ENCODE data around the gene NAV3.

DNA sequence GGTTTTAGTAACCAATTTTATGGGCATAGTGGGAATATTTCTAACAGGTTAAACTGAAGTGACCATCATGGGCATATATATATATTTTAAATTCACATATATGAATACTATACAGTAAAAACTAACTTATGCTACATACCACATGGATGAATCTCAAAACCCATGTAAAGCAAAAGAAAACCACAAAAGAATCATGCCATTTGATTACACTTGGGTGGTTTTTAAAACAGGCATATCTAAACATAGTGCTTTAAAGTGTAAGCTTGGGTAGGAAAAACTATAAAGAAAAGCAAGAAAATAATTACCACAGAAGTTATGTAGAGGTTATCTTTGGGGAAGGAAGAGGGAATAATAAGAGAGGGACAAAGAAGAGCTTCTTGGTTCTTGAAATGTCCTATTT lies 326.1 kb downstream of the NAV3 start:
- TF ChIP-seq CTCF (IDR thresholded peaks at IDR 0.05; ENCODE audit: low read depth, low read length, missing input control) (no peak), RAD21 (IDR thresholded peaks at IDR 0.05) (no peak), TAF1 (conservative IDR thresholded peaks at IDR 0.05) (no peak), JUND (IDR thresholded peaks at IDR 0.05) (no peak), EGR1 (IDR thresholded peaks at IDR 0.05; ENCODE audit: low read depth in 2 of 2) (no peak), GABPA (IDR thresholded peaks at IDR 0.05 in 1 of 2, conservative IDR thresholded peaks at IDR 0.05 in 1 of 2) (no peak), SP1 (IDR thresholded peaks at IDR 0.05) (no peak), FOXA1 (IDR thresholded peaks at IDR 0.05) (no peak), YY1 (IDR thresholded peaks at IDR 0.05) (no peak), RXRA (IDR thresholded peaks at IDR 0.05) (no peak)
- TF ChIP-seq, protein P1, sequence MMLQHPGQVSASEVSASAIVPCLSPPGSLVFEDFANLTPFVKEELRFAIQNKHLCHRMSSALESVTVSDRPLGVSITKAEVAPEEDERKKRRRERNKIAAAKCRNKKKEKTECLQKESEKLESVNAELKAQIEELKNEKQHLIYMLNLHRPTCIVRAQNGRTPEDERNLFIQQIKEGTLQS (IDR thresholded peaks at IDR 0.05), result no peak
- TF ChIP-seq, protein P2, sequence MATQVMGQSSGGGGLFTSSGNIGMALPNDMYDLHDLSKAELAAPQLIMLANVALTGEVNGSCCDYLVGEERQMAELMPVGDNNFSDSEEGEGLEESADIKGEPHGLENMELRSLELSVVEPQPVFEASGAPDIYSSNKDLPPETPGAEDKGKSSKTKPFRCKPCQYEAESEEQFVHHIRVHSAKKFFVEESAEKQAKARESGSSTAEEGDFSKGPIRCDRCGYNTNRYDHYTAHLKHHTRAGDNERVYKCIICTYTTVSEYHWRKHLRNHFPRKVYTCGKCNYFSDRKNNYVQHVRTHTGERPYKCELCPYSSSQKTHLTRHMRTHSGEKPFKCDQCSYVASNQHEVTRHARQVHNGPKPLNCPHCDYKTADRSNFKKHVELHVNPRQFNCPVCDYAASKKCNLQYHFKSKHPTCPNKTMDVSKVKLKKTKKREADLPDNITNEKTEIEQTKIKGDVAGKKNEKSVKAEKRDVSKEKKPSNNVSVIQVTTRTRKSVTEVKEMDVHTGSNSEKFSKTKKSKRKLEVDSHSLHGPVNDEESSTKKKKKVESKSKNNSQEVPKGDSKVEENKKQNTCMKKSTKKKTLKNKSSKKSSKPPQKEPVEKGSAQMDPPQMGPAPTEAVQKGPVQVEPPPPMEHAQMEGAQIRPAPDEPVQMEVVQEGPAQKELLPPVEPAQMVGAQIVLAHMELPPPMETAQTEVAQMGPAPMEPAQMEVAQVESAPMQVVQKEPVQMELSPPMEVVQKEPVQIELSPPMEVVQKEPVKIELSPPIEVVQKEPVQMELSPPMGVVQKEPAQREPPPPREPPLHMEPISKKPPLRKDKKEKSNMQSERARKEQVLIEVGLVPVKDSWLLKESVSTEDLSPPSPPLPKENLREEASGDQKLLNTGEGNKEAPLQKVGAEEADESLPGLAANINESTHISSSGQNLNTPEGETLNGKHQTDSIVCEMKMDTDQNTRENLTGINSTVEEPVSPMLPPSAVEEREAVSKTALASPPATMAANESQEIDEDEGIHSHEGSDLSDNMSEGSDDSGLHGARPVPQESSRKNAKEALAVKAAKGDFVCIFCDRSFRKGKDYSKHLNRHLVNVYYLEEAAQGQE (IDR thresholded peaks at IDR 0.05), result no peak
- TF ChIP-seq, protein P3, sequence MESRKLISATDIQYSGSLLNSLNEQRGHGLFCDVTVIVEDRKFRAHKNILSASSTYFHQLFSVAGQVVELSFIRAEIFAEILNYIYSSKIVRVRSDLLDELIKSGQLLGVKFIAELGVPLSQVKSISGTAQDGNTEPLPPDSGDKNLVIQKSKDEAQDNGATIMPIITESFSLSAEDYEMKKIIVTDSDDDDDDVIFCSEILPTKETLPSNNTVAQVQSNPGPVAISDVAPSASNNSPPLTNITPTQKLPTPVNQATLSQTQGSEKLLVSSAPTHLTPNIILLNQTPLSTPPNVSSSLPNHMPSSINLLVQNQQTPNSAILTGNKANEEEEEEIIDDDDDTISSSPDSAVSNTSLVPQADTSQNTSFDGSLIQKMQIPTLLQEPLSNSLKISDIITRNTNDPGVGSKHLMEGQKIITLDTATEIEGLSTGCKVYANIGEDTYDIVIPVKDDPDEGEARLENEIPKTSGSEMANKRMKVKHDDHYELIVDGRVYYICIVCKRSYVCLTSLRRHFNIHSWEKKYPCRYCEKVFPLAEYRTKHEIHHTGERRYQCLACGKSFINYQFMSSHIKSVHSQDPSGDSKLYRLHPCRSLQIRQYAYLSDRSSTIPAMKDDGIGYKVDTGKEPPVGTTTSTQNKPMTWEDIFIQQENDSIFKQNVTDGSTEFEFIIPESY (IDR thresholded peaks at IDR 0.05), result no peak
